HG03521 (cell line): ENCODE results near the gene WIZ.

ENCODE experiments used
- ATAC-seq: cut with Tn5 transposase; IDR thresholded peaks from one replicate; pipeline ENCODE4 v1.9.1; 2021; ENCODE audit warnings: mild to moderate bottlenecking, moderate library complexity; ENCODE audit not compliant: unreplicated experiment

The WIZ gene

GRCh38 chr19:15430526-15431120 is 19.1 kb downstream of the WIZ start:
- no peak for ATAC-seq

- no peak for ATAC-seq
Measured at GRCh38 chr19:15429825-15430467, 19.8 kb downstream of the WIZ start.

DNA sequence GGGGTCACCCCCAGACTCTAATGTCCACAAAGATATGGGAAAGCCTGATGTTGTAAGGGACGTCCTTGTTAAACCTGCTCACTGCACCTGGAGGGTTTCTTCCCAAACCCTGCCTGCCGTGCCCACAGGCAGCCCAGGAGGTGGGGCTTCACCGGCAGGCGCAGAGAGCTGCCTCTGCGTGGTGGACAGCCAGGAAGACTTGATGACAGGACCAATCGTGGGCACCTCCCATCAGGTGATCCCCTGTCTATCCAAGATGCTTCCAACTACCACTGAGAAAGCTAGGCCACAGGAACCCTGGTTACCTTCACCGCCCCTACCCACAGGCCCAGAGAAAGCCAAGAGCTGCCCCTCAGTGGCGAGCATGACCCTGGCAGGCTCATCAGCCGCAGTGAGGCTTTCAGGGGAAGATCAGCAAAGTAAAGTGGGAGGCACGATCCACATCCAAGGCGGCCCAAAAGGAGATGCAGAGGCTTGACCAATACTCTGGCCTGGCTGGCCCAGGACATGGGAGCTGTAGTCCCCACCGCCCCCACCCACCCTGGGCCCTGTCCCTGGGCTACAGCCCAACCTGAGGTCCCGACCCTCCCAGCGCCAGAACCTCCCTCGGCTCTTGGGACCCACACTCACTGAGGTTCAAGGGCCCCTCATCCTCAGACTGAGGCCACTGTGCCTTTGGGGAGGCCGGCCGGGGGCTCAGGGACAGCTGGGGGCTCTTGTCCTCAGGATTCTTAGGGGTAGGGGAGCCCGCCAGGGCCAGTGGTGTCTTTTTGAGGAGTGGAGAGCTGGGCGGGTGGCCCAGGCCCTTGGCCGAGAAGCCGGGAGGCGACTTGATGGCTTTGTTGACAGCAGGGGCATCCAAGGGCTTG is 20.6 kb downstream of the WIZ start:
- ATAC-seq = no peak

DNA sequence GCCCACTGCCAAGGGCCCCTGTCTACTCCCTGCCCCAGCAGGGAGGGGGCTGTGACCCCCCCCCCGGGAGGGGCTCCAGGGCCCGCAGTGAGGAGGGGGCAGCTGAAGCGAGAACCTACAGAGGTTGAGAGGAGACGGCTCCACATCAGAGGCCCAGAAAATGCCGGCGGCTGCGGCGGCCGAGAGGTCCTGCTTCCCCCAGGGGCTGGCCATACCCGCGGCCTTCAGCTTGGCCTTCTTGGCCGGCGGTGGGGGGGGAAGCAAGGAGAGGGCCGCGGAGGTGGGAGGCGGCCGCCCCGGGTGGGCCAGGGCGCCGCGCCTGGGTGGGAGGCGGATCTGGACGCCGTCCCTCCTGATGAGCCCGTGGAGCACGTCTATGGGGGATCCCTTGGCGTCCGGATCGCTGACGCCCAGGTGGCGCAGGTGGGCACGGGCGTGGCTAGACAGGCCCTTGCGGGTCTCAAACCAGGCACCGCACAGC is 21.7 kb downstream of the WIZ start:
- ATAC-seq = no peak

DNA sequence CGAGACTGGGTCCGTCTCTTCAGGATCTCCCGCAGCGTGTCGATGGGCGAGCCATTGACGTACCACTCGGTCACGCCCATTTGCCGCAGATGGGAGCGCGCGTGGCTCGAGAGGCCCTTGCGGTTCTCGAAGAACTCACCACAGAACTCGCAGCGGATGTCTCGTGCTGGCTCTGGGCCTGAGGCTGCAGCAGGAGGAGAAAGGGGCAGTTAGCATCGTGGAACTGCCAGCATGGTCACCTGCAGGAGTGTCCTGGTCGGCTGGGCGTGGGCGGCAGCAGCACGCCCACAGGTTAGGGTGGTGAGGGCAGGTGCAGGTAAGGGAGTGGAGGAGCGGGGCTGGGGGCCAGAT is 22.4 kb downstream of the WIZ start:
- ATAC-seq = no peak

DNA sequence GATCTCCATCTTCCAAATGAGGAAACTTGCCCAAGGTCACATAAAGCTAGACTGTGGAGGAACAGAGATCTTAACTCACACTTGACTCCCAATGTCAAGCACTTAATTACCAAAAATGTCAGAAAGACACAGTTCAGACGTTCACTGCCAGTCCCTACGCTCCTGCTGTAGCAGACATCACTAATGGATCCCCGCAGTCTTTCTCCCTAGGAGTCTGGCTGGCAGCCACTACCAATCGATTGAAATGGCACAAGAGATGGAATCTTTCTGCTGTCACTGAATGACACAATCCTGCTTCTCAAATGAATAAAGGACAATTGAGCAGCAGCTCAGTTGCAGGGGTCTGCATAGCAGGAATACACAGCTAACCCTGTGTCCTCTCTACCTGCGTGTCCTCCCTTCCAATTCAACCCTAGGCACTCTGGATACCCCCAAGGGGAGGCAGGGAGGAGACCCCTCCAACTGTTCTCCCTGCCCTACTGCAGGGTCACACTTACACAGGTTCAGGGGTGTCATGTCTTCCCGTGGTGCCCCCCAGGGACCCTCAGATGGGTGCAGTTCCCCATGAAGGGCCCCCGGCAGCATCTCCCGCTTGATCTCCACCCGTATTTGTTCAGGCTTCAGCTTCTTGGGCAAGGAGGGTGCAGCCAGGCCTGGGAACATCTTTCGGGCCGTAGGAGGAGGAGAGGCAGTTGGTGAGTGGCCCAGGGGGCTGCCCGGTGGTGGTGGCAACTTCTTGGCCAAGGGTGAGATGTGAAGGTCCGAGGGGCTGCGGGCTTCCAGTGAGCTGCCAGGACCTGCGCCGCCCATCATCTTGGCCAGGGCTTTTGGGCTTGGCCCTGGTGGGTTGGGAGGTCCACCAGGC is 23.0 kb downstream of the WIZ start:
- ATAC-seq = no peak

DNA sequence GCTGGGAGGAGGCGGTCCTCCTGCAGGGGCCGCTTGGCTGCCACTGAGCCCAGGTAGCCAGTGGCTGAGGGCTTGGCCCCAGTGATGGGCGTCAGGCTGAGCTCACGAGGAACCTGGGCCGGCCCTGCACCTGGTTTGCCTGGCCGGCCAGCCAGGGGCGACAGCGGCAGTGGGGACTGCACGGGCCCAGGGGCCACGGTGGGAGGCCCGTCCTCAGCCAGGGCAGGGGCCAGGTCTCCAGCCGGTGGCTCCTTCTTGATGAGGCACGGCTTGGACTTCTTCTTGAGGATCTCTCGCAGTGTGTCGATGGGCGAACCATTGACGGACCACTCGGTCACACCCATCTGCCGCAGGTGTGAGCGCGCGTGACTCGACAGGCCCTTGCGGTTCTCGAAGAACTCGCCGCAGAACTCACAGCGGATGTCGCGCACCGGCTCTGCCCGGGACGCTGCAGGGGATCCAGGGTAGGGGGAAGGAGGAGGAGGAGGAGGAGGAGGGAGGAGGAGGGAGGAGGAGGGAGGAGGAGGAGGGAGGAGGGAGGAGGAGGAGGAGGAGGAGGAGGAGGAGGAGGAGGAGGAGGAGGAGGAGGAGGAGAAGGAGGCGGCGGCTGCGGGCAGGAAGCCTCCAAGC is 24.3 kb downstream of the WIZ start:
- ATAC-seq = no peak

GRCh38 chr19:15424692-15425272 is 25.0 kb downstream of the WIZ start:
- no peak for ATAC-seq

DNA sequence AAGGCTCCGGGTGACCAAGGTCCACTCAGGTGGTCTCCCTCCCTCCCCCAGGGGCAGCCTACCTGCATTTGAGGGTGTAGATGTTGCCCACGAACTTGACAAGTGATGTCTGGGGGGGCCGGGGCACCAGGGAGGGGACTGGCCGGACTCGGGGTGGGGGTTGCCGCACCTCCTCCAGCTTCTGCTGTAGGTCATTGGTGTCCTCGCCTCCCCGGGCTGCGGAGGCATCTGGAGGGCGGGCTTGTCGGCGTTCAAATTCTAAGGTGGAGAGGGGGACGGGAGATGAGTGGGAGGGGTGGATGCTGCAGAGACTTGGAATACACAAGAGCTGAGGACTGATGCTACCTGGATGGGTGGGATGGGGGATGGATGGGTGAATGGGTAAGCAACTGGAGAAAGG is 25.6 kb downstream of the WIZ start:
- no peak for ATAC-seq

GRCh38 chr19:15423130-15423529 is 26.6 kb downstream of the WIZ start:
- ATAC-seq = no peak

GRCh38 chr19:15422296-15423075 is 27.3 kb downstream of the WIZ start:
- ATAC-seq = no peak

GRCh38 chr19:15421721-15422260 is 28.0 kb downstream of the WIZ start:
- no peak for ATAC-seq

DNA sequence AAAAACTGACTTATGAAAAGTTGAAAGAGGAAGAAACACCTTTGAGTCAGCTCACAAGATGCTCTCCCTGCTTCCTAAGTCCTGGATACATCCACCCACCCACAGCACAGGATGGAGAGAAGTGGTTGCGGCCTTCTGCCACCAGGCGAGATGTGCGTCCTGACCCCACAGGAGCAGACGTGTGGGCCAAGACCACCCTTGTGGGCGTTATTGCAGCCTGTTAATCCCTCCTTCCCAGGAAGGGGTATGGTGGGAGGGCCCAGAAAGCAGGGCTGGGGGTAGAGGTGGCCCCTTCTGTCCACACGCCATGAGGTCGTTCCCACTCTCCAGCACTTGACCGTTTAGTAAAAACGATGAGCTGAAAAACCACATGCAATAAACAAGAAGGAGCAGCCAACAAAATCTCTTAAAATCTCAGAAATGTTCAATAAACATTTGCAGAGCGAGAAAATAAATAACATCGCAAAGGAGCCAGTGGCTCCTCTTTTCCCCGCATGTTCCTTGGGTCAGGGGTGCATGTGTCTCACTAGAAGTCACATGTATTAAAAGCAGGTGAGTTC is 28.5 kb downstream of the WIZ start:
- no peak for ATAC-seq

DNA sequence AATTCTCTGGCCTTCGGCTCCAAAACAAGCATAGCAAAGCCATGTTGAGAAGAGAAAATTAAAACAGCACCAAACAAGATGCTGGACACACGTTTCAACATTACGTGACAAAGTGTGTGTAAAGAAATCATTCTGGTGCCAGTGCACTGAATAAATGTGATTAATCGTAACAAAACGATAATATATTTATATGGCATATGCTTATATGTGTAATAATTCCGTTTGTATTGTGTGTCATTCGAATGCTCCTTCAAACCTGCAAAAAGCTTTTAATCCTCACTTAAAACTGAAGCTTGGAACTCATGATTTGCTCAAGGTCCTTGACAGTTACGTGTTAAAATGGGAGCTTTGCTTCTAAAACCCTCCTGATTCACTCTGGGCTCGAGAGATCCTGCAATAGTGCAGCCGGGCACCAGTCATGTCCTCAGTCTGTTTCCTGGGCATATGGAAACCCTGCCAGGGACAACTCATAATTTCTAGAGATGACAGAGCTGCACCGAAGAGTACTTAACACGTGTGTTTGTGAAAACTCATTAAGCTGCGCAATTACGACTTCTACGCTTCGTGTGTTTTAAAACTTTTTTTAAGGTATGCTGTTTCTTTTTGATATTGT is 30.2 kb downstream of the WIZ start:
- no peak for ATAC-seq

DNA sequence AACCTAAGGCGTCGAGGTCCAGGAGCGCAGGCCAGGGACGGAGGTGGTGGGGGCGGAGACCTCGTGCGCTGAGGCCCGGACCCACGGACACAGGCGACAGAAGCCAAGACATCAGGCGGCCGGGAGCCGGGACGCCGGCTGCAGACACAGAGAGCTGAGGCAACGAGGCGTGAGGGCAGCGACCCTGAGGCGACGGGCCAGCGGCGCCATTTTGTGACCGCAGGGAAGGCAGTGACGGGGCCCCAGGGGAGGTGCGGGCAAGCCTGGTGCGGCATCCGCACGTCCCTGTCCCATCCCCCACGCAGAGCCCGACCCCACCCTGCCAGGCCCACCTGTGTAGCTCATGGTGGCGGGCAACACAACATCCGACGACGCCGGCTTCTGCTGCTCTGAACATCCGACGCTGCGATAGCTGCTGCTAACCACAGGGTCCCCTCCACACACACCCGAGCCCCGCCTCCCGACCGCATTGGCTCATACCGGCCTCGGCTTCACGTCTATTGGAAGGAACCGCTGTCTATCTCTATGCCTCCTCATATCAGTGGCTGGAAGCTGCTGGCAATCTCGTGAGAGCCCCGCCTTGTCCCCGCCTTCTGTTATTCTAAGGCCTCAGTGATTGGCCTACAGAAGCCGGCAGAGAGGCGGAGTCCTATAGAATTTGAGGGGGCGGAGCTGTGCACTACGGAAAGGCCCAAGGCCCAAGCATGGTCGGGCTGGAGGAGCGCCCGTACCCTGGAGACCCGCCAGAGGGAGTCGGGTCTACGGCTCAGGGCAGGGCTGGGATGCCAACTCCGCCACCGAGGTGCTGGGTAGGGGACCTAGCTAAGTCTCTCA is 31.0 kb downstream of the WIZ start, which contains the start of gene AKAP8L:
Gene AKAP8L (minus strand): TSS at position 410 of the 834 bp plus-strand sequence. CDS start 65 bp downstream, at position 345.
- peak; percentile 89 for ATAC-seq

DNA sequence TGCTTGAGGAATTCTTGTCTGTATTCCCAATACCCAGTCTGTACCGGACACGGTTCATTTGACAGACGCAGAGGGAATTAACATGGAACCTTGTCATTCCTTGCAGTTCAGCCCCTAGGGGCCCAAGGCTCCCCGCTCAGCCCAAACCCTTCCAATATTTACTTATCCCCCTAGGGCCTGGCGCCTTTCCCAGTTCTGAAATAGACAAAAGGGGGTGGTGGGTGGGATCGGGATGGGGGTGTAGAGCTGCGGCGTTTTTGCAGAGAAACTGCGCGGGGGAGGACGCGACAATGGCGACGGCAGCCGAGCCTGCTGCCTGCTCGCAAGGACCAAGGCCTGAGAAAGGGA is 31.6 kb downstream of the WIZ start:
- ATAC-seq = no peak

DNA sequence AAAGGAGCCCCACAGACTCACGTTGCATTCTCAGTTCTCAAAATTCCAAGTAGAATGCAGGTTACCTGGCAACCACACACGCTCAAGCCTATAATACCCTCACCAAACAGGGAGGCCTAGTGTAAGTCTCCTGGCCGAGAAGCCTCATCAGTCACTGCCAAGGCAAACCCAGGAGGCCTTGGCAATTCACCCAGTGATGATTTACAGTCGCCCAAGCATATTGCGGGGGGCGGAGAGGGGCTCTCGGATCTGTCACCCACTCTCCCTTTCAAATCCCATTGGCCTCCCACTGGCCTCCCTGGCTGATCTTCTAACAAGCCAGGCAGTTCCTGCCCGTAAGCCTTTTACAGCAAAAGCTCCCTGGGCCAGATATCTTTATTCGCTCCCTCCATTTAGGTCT is 32.1 kb downstream of the WIZ start:
- ATAC-seq = no peak

- no peak for ATAC-seq
Measured at GRCh38 chr19:15412832-15413231, 36.9 kb downstream of the WIZ start.
